Non-pigmented ciliary epithelial cell (primary cell): ENCODE measurements around the gene CRYBG2.

Experiments
- DNase-seq: peaks from one replicate; pipeline ENCODE4 v3.0.0-alpha.2; 2010; ENCODE audit warnings: low read depth

CRYBG2 gene

DNA sequence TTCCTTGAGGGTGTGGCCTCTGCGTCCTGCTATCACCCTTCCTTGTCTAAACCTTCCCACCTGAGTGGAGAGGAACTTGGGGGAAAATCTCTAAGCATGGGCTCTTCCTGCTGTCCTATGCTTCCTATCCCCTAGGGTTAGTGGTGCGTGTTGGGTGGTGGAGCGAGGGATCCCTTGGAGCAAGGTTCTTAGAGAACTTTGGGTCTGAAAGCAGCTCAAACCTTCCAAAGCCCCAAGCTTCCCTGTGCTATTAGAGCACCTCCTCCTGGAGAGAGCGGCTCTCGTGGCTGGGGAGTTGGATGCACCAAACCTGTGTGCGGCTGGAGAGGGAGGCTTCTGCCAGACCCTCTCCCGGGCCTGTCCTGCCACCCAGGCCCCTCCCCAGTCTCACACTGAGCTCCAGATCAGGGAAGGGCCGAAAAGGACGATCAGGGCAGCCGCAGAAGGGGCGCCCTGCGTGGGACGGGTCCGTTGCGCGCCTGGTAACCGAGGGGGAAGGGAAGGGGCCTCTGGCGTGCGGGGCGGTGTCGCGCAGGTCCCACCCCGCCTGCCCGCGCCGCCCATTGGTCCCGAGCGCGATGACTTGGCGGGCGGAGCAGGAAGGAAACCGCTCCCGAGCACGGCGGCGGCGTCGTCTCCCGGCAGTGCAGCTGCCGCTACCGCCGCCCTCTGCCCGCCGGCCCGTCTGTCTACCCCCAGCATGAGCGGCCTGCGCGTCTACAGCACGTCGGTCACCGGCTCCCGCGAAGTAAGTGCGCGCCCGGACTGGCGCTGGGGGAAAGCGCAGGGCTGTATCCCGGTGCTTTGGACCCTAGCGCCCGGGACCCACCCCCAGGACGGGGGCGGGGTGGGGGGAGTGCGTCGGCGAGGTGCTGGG is 74.2 kb downstream of the CRYBG2 start, which contains the start of gene SH3BGRL3:
SH3BGRL3 (plus strand) TSS at position 631 of the 877 bp plus-strand sequence; CDS start at position 701, 70 bp downstream.
- DNase-seq, result no peak

- no peak for DNase-seq
These were observed 75.0 kb downstream of the CRYBG2 start for GRCh38 chr1:26278724-26279455.

- DNase-seq, result no peak
These were observed 75.6 kb downstream of the CRYBG2 start for GRCh38 chr1:26278303-26278702.

- DNase-seq, result no peak
These were observed 76.2 kb downstream of the CRYBG2 start for GRCh38 chr1:26277719-26278118.

GRCh38 chr1:26277261-26277661 is 76.7 kb downstream of the CRYBG2 start:
- DNase-seq, result no peak

DNA sequence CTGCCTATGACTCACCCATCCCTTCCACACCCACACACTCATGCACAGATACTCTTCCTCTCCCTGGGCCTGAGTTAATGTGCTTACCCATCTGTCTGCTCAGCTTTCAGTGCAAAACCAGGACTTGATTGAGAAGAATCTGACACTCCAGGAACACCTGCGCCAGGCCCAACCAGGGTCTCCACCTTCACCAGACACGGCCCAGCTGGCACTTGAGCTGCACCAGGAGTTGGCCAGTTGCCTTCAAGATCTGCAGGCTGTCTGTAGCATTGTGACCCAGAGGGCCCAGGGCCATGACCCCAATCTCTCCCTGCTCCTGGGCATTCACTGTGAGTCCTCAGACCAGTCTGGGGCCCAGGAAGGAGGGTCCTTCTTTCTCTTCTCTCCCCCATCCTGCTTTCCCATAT is 77.5 kb downstream of the CRYBG2 start:
- DNase-seq, result no peak

DNA sequence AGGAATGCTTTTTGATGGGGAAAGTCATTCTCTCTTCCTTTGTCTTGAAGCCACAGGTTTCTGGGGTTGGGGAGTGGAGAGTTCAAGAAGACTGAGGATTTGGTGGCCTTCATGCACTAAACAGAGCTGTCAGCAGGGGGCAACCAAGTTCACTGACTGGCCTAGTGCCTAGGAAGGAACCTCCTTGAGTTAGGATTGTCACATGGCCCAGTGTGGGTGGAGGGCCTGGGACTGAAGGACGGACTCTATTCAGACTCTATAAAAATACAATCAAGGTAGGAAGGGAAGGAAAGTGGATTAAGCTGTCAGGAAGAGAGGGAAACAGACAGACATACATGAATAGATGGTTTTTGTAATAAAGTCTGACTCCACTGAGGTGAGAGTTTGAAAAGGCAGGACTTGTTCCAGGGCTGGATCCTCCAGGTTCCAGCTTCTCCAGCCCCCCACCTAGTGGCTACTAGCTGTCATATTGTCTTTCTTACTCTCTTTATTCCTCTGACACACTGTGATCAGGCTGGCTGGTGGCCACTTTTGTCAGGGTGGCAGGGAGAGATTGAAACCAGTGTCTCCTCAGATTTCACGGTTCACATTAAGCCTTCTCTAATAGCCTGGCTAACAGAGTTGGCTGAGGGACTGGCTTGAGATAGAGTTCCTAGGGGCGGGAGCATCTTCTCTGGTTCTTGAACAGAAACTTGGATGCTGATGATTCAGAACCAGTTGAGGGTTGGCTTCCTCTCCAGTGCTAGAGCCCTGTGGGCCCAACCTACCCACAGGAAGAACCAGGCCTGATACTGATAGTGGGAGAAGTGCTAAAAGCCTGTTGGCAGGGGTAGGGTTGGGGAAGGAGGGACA is 78.1 kb downstream of the CRYBG2 start:
- peak; percentile 85 for DNase-seq

DNA sequence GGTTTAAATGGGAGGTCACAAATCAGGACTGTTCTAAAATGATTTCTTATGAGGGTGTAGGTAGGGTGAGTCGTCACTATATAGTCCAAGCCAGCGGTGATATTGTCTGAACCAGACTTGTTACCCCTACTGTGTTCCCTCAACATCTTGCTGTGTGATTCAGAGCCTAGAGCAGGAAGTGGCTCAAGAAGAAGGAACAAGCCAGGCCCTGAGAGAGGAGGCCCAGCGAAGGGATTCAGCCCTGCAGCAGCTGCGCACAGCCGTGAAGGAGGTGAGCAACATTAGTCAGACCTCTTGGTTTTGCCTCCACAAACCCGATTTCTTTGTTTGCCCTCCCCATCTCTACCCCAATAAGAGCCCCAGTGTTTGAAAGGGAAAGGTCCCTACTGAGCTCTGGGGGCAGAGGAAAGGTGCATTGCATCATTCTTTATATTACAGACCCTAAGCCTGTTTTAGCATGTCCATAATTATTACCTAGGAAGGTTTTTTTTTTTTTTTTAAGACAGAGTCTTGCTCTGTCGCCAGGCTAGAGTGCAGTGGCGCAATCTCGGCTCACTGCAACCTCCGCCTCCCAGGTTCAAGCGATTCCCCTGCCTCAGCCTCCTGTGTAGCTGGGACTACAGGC is 79.0 kb downstream of the CRYBG2 start:
- DNase-seq, result peak; percentile 63
